Gastrocnemius medialis (tissue), 4 donors: ENCODE measurements around the gene ARHGAP33.

Source experiments
- POLR2A ChIP-seq, 2 donors: fragments of 450-650 bp; IDR thresholded peaks; one replicate each; pipeline ENCODE4 v1.6.1; 2017; ENCODE audit warnings: antibody characterized with exemption in 2 of 2, mild to moderate bottlenecking in 2 of 2, moderate library complexity in 2 of 2
- TF ChIP-seq, protein P1 (sequence below), 5 experiments: fragments of 450-650 bp in 3 of 5; fragments of 200-600 bp in 2 of 5; sonication (generic) in 2 of 5; IDR thresholded peaks in 4 of 5; conservative IDR thresholded peaks in 1 of 5; 1 replicate in 4 of 5; 2 replicates in 1 of 5; pipeline ENCODE4 v1.5.1; 2016 to 2019; ENCODE audit warnings: antibody characterized with exemption in 5 of 5, mild to moderate bottlenecking in 3 of 5, moderate library complexity in 3 of 5

DNA sequence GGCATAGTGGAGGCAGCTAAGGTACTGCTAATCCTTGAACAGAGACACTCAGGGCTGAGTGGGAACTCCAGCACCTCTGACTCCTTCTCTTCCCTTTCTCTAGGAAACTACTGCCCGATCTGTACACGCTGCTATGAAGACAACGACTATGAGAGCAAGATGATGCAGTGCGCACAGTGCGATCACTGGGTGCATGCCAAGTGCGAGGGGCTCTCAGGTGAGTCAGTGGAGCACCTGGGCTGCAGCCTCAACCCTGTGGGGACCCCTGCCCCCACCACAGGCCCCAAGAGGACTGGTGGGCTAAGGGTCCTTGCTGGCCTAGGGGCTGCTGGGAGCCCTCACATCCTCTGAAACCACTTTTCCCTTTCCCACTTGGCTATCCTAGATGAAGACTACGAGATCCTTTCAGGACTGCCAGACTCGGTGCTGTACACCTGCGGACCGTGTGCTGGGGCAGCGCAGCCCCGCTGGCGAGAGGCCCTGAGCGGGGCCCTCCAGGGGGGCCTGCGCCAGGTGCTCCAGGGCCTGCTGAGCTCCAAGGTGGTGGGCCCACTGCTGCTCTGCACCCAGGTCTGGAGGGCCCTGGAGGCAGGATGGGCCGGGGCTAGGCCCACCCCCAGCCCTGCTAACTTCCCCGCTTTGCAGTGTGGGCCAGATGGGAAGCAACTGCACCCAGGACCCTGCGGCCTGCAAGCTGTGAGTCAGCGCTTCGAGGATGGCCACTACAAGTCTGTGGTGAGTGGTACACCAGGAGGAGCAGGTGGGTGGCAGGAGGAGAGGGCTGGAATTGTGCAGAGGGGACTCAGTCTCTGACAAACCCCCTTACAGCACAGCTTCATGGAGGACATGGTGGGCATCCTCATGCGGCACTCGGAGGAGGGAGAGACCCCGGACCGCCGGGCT, 48.1 kb upstream of the ARHGAP33 start:
- TF ChIP-seq, protein P1, sequence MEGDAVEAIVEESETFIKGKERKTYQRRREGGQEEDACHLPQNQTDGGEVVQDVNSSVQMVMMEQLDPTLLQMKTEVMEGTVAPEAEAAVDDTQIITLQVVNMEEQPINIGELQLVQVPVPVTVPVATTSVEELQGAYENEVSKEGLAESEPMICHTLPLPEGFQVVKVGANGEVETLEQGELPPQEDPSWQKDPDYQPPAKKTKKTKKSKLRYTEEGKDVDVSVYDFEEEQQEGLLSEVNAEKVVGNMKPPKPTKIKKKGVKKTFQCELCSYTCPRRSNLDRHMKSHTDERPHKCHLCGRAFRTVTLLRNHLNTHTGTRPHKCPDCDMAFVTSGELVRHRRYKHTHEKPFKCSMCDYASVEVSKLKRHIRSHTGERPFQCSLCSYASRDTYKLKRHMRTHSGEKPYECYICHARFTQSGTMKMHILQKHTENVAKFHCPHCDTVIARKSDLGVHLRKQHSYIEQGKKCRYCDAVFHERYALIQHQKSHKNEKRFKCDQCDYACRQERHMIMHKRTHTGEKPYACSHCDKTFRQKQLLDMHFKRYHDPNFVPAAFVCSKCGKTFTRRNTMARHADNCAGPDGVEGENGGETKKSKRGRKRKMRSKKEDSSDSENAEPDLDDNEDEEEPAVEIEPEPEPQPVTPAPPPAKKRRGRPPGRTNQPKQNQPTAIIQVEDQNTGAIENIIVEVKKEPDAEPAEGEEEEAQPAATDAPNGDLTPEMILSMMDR (IDR thresholded peaks at IDR 0.05 in 4 of 5, conservative IDR thresholded peaks at IDR 0.05 in 1 of 5) = no peak
- no peak for TF ChIP-seq POLR2A (IDR thresholded peaks at IDR 0.05)
